DOHH2 (cell line): ENCODE measurements around the gene SGSH.

ENCODE experiments used
- H3F3A ChIP-seq: fragments of 200-600 bp; sonication (generic), shearing (Covaris generic); 2 replicates; pipeline ENCODE4 v1.6.0; 2016; ENCODE audit warnings: antibody characterized with exemption, mild to moderate bottlenecking; ENCODE audit not compliant: control insufficient read depth, insufficient read depth
- H3K27ac ChIP-seq: fragments of 200-600 bp; sonication (generic); 2 replicates; pipeline ENCODE4 v1.5.1; 2014; ENCODE audit warnings: low read depth, mild to moderate bottlenecking, low read length, moderate library complexity
- H3K27me3 ChIP-seq: fragments of 200-600 bp; sonication (generic); 2 replicates; pipeline ENCODE4 v1.6.1; 2014; ENCODE audit warnings: mild to moderate bottlenecking, low read length, mixed read lengths; ENCODE audit not compliant: control insufficient read depth
- H3K36me3 ChIP-seq: fragments of 200-600 bp; sonication (generic); 2 replicates; pipeline ENCODE4 v1.6.1; 2014; ENCODE audit warnings: mild to moderate bottlenecking, low read length, moderate library complexity, mixed read lengths; ENCODE audit not compliant: control insufficient read depth
- H3K4me1 ChIP-seq: fragments of 200-600 bp; sonication (generic); 2 replicates; pipeline ENCODE4 v1.6.1; 2014; ENCODE audit warnings: mild to moderate bottlenecking, low read length, mixed read lengths; ENCODE audit not compliant: control insufficient read depth
- H3K4me2 ChIP-seq: fragments of 200-600 bp; sonication (generic); 2 replicates; pipeline ENCODE4 v1.6.0; 2014; ENCODE audit warnings: mild to moderate bottlenecking, low read length, moderate library complexity
- H3K4me3 ChIP-seq: fragments of 200-600 bp; sonication (generic); 2 replicates; pipeline ENCODE4 v1.5.1; 2014; ENCODE audit warnings: mild to moderate bottlenecking, low read length, mixed read lengths
- H3K79me2 ChIP-seq: fragments of 200-600 bp; sonication (generic); 2 replicates; pipeline ENCODE4 v1.6.1; 2014; ENCODE audit warnings: mild to moderate bottlenecking, low read length, mixed read lengths; ENCODE audit not compliant: control insufficient read depth
- H3K9me2 ChIP-seq: fragments of 200-600 bp; sonication (generic); replicated peaks from 2 replicates; pipeline ENCODE4 v1.6.1; 2014; ENCODE audit warnings: mild to moderate bottlenecking, low read length, mixed read lengths; ENCODE audit not compliant: control insufficient read depth
- H3K9me3 ChIP-seq: fragments of 200-600 bp; sonication (generic); 2 replicates; pipeline ENCODE4 v1.6.1; 2014; ENCODE audit warnings: antibody characterized with exemption, low read length, mixed read lengths; ENCODE audit not compliant: control insufficient read depth, insufficient read depth
- H4K20me1 ChIP-seq: fragments of 200-600 bp; sonication (generic); 2 replicates; pipeline ENCODE4 v1.6.0; 2014; ENCODE audit warnings: low read depth, mild to moderate bottlenecking, antibody characterized with exemption, low read length, moderate library complexity; ENCODE audit not compliant: control insufficient read depth, insufficient read depth
- CTCF ChIP-seq: fragments of 200-600 bp; sonication (generic); IDR thresholded peaks from one replicate; pipeline ENCODE4 v1.5.1; 2014; ENCODE audit warnings: antibody characterized with exemption, mild to moderate bottlenecking, low read depth, low read length; ENCODE audit not compliant: poor library complexity, severe bottlenecking
- EZH2phosphoT487 ChIP-seq: fragments of 200-600 bp; sonication (generic); IDR thresholded peaks from 2 replicates; pipeline ENCODE4 v1.6.1; 2017; ENCODE audit warnings: borderline replicate concordance, mild to moderate bottlenecking, antibody characterized with exemption, low read length, moderate library complexity, mixed read lengths

The SGSH gene

GRCh38 chr17:80166446-80166845 lies 53.7 kb downstream of the SGSH start:
- Histone ChIP-seq H3F3A (no peaks in the 10 kb centered on the region), H3K4me2 (no peak overlapping the region), H3K27me3 (peaks cover 2% of the 10 kb centered on the region; the same call in 1 of the 2 replicates), H3K9me2 (no peaks in the 10 kb centered on the region), H3K36me3 (no peaks in the 10 kb centered on the region), H3K27ac (no peak overlapping the region), H4K20me1 (no peaks in the 10 kb centered on the region), H3K4me3 (no peak overlapping the region), H3K4me1 (no peaks in the 10 kb centered on the region), H3K9me3 (no peaks in the 10 kb centered on the region), H3K79me2 (no peaks in the 10 kb centered on the region)
- no peak for TF ChIP-seq CTCF
- no peak for TF ChIP-seq EZH2phosphoT487

- H3K4me2 ChIP-seq, result no peak overlapping the region
- H3K9me2 ChIP-seq, result no peaks in the 10 kb centered on the region
- TF ChIP-seq EZH2phosphoT487 (no peak), CTCF (no peak)
- H3K4me1 ChIP-seq, result no peaks in the 10 kb centered on the region
- H3K27me3 ChIP-seq, result peaks cover 2% of the 10 kb centered on the region; the same call in 1 of the 2 replicates
- no peaks in the 10 kb centered on the region for H3F3A ChIP-seq
- no peak overlapping the region for H3K27ac ChIP-seq
- no peaks in the 10 kb centered on the region for H4K20me1 ChIP-seq
- H3K9me3 ChIP-seq, result no peaks in the 10 kb centered on the region
- H3K36me3 ChIP-seq, result no peaks in the 10 kb centered on the region
- H3K79me2 ChIP-seq, result no peaks in the 10 kb centered on the region
- H3K4me3 ChIP-seq, result no peak overlapping the region
Observed at GRCh38 chr17:80164185-80164584, 55.9 kb downstream of the SGSH start.

- Histone ChIP-seq H3F3A (no peaks in the 10 kb centered on the region), H3K9me2 (no peaks in the 10 kb centered on the region), H3K9me3 (no peaks in the 10 kb centered on the region), H3K27me3 (peaks cover 2% of the 10 kb centered on the region; the same call in 1 of the 2 replicates), H3K4me2 (no peak overlapping the region), H3K36me3 (no peaks in the 10 kb centered on the region), H3K27ac (no peak overlapping the region), H3K79me2 (no peaks in the 10 kb centered on the region), H4K20me1 (no peaks in the 10 kb centered on the region), H3K4me3 (no peak overlapping the region), H3K4me1 (no peaks in the 10 kb centered on the region)
- TF ChIP-seq EZH2phosphoT487 (no peak), CTCF (no peak)
Observed at GRCh38 chr17:80163336-80163735, 56.8 kb downstream of the SGSH start.

GRCh38 chr17:80160536-80160935 lies 59.6 kb downstream of the SGSH start:
- Histone ChIP-seq H3K36me3 (no peaks in the 10 kb centered on the region), H3F3A (no peaks in the 10 kb centered on the region), H3K9me2 (no peaks in the 10 kb centered on the region), H3K27me3 (peaks cover 2% of the 10 kb centered on the region), H3K79me2 (no peaks in the 10 kb centered on the region), H3K27ac (no peak overlapping the region), H3K4me3 (no peak overlapping the region), H3K9me3 (no peaks in the 10 kb centered on the region), H3K4me1 (no peaks in the 10 kb centered on the region), H3K4me2 (no peak overlapping the region), H4K20me1 (no peaks in the 10 kb centered on the region)
- TF ChIP-seq CTCF (no peak), EZH2phosphoT487 (no peak)
